Right atrium auricular region (tissue), 2 donors: Measurements from ENCODE around the gene STARD4. TPM values are rescaled to one million over a fixed set of nuclear protein-coding genes. Genes with fewer than 3 reads are reported as not detected.

Source experiments
- DNase-seq: peaks from one replicate; pipeline ENCODE4 v3.0.0-alpha.2; 2019; ENCODE audit warnings: low spot score
- H3K27ac ChIP-seq, 2 donors: fragments of 200-600 bp; sonication (generic); 1 replicate in 1 of 2; 2 replicates in 1 of 2; pipeline ENCODE4 v1.5.1; 2016 to 2019
- H3K27me3 ChIP-seq, 2 donors: fragments of 200-600 bp; sonication (generic); one replicate each; pipeline versions ENCODE4 v1.5.1 to v1.6.0; 2017 to 2019
- H3K36me3 ChIP-seq: fragments of 200-600 bp; sonication (generic); one replicate; pipeline ENCODE4 v1.5.1; 2016
- H3K4me1 ChIP-seq, 2 donors: fragments of 200-600 bp; sonication (generic); one replicate each; pipeline versions ENCODE4 v1.5.1 to v1.6.0; 2017 to 2019
- H3K4me3 ChIP-seq, 2 donors: fragments of 200-600 bp; sonication (generic); 1 replicate in 1 of 2; 2 replicates in 1 of 2; pipeline ENCODE4 v1.5.1; 2017 to 2019; ENCODE audit warnings: mild to moderate bottlenecking in 1 of 2, moderate library complexity in 1 of 2
- H3K9me3 ChIP-seq, 2 donors: fragments of 200-600 bp; sonication (generic); one replicate each; pipeline ENCODE4 v1.5.1; 2019
- CTCF ChIP-seq, 2 donors: fragments of 200-600 bp; sonication (generic); IDR thresholded peaks; one replicate each; pipeline ENCODE4 v1.5.1; 2019; ENCODE audit warnings: antibody characterized with exemption in 2 of 2
- total RNA-seq, 2 donors: library from RNA; depleted of rRNA; stranded (reverse); fragments of >200 nt; gene quantifications; one replicate each; pipeline ENCODE4 v1.1.0, GENCODE V29; 2016

STARD4 gene
- total RNA-seq, 2 donors from 2014 or later, result 11.8 to 16.4 TPM

GRCh38 chr5:111454198-111454622 is 58.1 kb downstream of the STARD4 start:
- no peak for DNase-seq

DNA sequence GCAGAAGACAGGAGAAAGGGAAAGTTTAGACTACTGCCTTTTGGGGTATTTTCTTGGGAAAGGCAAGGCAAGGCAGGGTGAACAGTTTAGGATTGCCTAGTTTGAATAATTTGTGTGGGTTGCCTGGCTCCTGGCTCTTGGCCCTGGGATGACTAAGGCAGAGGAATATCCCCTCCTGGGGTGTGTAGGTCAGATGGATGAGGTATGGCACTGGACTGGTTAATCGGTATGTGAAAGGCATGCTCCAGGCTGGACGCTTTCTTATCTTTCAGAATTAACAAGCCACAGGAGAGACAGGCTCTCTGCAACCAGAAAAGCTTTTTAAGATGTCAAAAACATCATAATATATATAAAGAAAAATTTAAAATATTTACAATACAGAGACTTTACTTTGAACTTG is 58.6 kb downstream of the STARD4 start:
- H3K4me3 ChIP-seq, result no peak overlapping the region
- TF ChIP-seq CTCF (IDR thresholded peaks at IDR 0.05), result no peak
- no peaks in the 10 kb centered on the region for H3K4me1 ChIP-seq
- H3K9me3 ChIP-seq, result no peaks in the 10 kb centered on the region
- H3K27ac ChIP-seq, result no peak overlapping the region
- H3K36me3 ChIP-seq, result no peaks in the 10 kb centered on the region
- no peak for DNase-seq
- H3K27me3 ChIP-seq, result no peaks in the 10 kb centered on the region

More at GRCh38 chr5:111454198-111454622, 58.1 kb downstream of the STARD4 start:
- Histone ChIP-seq H3K36me3 (no peaks in the 10 kb centered on the region), H3K9me3 (no peaks in the 10 kb centered on the region), H3K4me1 (no peaks in the 10 kb centered on the region), H3K27me3 (no peaks in the 10 kb centered on the region), H3K27ac (no peak overlapping the region), H3K4me3 (no peak overlapping the region)
- no peak for TF ChIP-seq CTCF (IDR thresholded peaks at IDR 0.05)

DNA sequence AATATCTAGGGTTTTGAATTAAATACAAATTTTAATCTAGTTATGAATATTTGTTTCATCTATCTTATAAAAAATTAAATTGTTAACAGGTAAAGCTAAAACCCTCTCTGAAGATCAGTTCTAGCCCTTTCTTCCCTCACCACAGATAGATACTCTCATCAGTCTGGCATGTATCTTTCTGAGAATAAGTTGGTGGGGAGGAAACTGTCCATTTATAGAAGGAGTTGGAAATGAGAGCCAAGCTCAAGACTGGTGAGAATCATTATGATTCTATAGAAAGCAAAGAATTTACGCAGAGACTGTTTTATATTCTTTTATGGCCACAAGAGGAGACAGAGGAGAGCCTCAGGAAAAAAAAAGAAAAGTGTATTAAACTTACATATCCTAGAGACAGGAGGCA is 59.0 kb downstream of the STARD4 start:
- Histone ChIP-seq H3K4me1 (no peaks in the 10 kb centered on the region), H3K27ac (no peak overlapping the region), H3K4me3 (no peak overlapping the region), H3K9me3 (no peaks in the 10 kb centered on the region), H3K36me3 (no peaks in the 10 kb centered on the region), H3K27me3 (no peaks in the 10 kb centered on the region)
- no peak for TF ChIP-seq CTCF (IDR thresholded peaks at IDR 0.05)
- DNase-seq, result no peak

GRCh38 chr5:111447822-111448221 is 64.5 kb downstream of the STARD4 start:
- TF ChIP-seq CTCF (IDR thresholded peaks at IDR 0.05), result no peak
- no peak for DNase-seq
- H3K4me3 ChIP-seq, result no peak overlapping the region
- no peak overlapping the region for H3K27ac ChIP-seq
- no peaks in the 10 kb centered on the region for H3K36me3 ChIP-seq
- H3K27me3 ChIP-seq, result no peaks in the 10 kb centered on the region
- no peaks in the 10 kb centered on the region for H3K4me1 ChIP-seq
- no peaks in the 10 kb centered on the region for H3K9me3 ChIP-seq

GRCh38 chr5:111447099-111447498 is 65.2 kb downstream of the STARD4 start:
- H3K36me3 ChIP-seq, result no peaks in the 10 kb centered on the region
- no peak for TF ChIP-seq CTCF (IDR thresholded peaks at IDR 0.05)
- no peaks in the 10 kb centered on the region for H3K9me3 ChIP-seq
- DNase-seq, result no peak
- no peaks in the 10 kb centered on the region for H3K4me1 ChIP-seq
- no peak overlapping the region for H3K4me3 ChIP-seq
- H3K27ac ChIP-seq, result no peak overlapping the region
- no peaks in the 10 kb centered on the region for H3K27me3 ChIP-seq

Other genes starting within 250 kb of the STARD4 start
- 10 to 100 TPM in 1 of 2 donors, 1 to 10 TPM in 1; 7.2 to 22.9 TPM for gene NREP, start 244.7 kb upstream of the STARD4 start, total RNA-seq